ENCODE results near the gene GTF2E1.

DNA sequence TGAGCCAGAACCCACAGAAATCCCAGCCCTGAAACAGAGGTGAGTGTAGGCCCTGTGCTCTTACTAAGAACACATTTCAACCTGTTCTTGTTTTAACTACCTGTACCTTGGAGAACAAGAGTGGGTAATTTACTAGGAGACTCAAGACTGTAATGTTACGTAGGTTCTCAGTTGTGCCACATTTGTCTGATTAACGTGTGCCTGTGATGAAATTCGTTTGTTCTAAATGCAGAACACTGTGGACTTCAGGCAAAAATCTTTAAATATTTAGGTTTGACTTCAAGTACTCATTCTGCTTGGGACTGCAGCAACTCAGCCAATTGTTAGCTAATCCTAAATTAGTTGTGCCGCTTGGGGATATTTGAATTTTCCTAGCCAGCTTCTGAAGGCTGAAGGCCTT, 28.3 kb downstream of the GTF2E1 start:
- TF ChIP-seq, protein P1, sequence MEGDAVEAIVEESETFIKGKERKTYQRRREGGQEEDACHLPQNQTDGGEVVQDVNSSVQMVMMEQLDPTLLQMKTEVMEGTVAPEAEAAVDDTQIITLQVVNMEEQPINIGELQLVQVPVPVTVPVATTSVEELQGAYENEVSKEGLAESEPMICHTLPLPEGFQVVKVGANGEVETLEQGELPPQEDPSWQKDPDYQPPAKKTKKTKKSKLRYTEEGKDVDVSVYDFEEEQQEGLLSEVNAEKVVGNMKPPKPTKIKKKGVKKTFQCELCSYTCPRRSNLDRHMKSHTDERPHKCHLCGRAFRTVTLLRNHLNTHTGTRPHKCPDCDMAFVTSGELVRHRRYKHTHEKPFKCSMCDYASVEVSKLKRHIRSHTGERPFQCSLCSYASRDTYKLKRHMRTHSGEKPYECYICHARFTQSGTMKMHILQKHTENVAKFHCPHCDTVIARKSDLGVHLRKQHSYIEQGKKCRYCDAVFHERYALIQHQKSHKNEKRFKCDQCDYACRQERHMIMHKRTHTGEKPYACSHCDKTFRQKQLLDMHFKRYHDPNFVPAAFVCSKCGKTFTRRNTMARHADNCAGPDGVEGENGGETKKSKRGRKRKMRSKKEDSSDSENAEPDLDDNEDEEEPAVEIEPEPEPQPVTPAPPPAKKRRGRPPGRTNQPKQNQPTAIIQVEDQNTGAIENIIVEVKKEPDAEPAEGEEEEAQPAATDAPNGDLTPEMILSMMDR (IDR thresholded peaks at IDR 0.05 in 2 of 3, conservative IDR thresholded peaks at IDR 0.05 in 1 of 3; ENCODE audit: borderline replicate concordance in 1 of 3, insufficient read depth in 1 of 3, low read depth in 2 of 3, low read length in 2 of 3) = no peak
- no peak for TF ChIP-seq ZNF274 (IDR thresholded peaks at IDR 0.05; ENCODE audit: low read depth, low read length)
- TF ChIP-seq POLR2A (IDR thresholded peaks at IDR 0.05; ENCODE audit: borderline replicate concordance, extremely low read depth, insufficient read depth, insufficient read length) = no peak
